ENCODE results near the gene SUCLG2. TPM values are rescaled to one million over a fixed set of nuclear protein-coding genes. Genes with fewer than 3 reads are reported as not detected.

Gene SUCLG2
- total and polyA plus RNA-seq, 10 of the 15 experiments (the other 5 are each of a cell fraction or from before 2014, with no cell fraction given): 17.8 to 50.9 (median 37.2) TPM

- ChIA-PET POLR2A (interaction anchor here (0.6 kb wide), 1 partner anchor 24 kb away, joined by 3 read pairs; no protein-coding TSS in a partner anchor), RAD21 (ENCODE audit: unreplicated experiment) (no interaction called here), SMC1A (ENCODE audit: uncharacterized antibody, unreplicated experiment) (interaction anchor here (0.6 to 1.4 kb wide), 5 partner anchors 15 to 606 kb away, joined by 3 to 5 read pairs (median 3); no protein-coding TSS in a partner anchor), CTCF (interaction anchor here (1.3 to 1.4 kb wide), 2 partner anchors 15 to 59 kb away, joined by 3 to 4 read pairs; no protein-coding TSS in a partner anchor)
- Histone ChIP-seq H3K27me3 (replicated peaks in 1 of 2; ENCODE audit: control insufficient read depth in 2 of 2, insufficient read depth in 2 of 2, low read length in 1 of 2) (no peaks in the 10 kb centered on the region), H4K20me1 (ENCODE audit: control insufficient read depth, insufficient read depth) (no peaks in the 10 kb centered on the region), H3K9me3 (replicated peaks; ENCODE audit: control insufficient read depth, insufficient read depth, low read length) (no peaks in the 10 kb centered on the region; the same call in 1 of the 3 replicates), H3K36me3 (ENCODE audit: control insufficient read depth in 2 of 2, insufficient read depth in 2 of 2, low read length in 1 of 2) (no peaks in the 10 kb centered on the region), H3K9ac (ENCODE audit: control insufficient read depth, insufficient read depth, low read length) (peak overlapping the region; percentile 92), H3K79me2 (ENCODE audit: control insufficient read depth, insufficient read depth, low read length) (peaks cover 47% of the 10 kb centered on the region), H3K27ac (ENCODE audit: control insufficient read depth, insufficient read depth) (peak overlapping the region; percentile 94), H2AFZ (ENCODE audit: control insufficient read depth, low read depth, low read length) (peak overlapping the region; percentile 75), H3K4me2 (ENCODE audit: control insufficient read depth, insufficient read depth) (peak overlapping the region; percentile 81), H3K4me3 (peak overlapping the region; percentile 94), H3K4me1 (ENCODE audit: control insufficient read depth, insufficient read depth, low read length) (peaks cover 37% of the 10 kb centered on the region)
- intact Hi-C loops (cut with micrococcal nuclease; ENCODE audit: unreplicated experiment): loop anchor here (2.0 to 10.0 kb wide), 2 partner anchors 137 to 1431 kb away; partner anchors contain the start of genes ARL6IP5 and UBA3
- WGBS (ENCODE audit: insufficient coverage, insufficient replicate concordance, low lambda C conversion rate, missing lambda C conversion rate): 0% methylated on average over 8 of the region's 8 CpGs
- FAIRE-seq (peak; percentile 23), ATAC-seq (peak; percentile 33), DNase-seq (ENCODE audit: low read depth, low spot score) (no peak)
- BruUV-seq (replicated peaks): no TSS peak
- in situ Hi-C loops (cut with MboI): no loop called here
- TF ChIP-seq NBN (IDR thresholded peaks at IDR 0.05) (0 out of 2 replicates have a peak, but pooled peaks have one; percentile 40), IKZF2 (IDR thresholded peaks at IDR 0.05) (peak in 1 of 2 experiments; percentile 55; a peak in 2 of 4 replicates), ETV6 (conservative IDR thresholded peaks at IDR 0.05 in 1 of 2, IDR thresholded peaks at IDR 0.05 in 1 of 2; ENCODE audit: borderline replicate concordance in 1 of 2, low read depth in 1 of 2) (no peak), ZZZ3 (IDR thresholded peaks at IDR 0.05; ENCODE audit: control insufficient read depth, insufficient read length, low read depth) (no peak), NRF1 (conservative IDR thresholded peaks at IDR 0.05; ENCODE audit: low read depth, low read length) (no peak), ESRRA (IDR thresholded peaks at IDR 0.05; ENCODE audit: low read length) (no peak), TCF3 (IDR thresholded peaks at IDR 0.05; ENCODE audit: borderline replicate concordance, insufficient read depth, low read depth, low read length) (no peak), JUNB (IDR thresholded peaks at IDR 0.05) (peak; percentile 64), HDGF (IDR thresholded peaks at IDR 0.05) (no peak), STAT1 (conservative IDR thresholded peaks at IDR 0.05) (no peak), E2F4 (IDR thresholded peaks at IDR 0.05; ENCODE audit: low read depth, low read length) (no peak), RELA (IDR thresholded peaks at IDR 0.05; ENCODE audit: borderline replicate concordance, partially characterized antibody) (no peak), CREB1 (IDR thresholded peaks at IDR 0.05; ENCODE audit: low read depth) (no peak), NKRF (conservative IDR thresholded peaks at IDR 0.05) (no peak), HDAC6 (IDR thresholded peaks at IDR 0.05; ENCODE audit: unreplicated experiment) (no peak), E2F8 (IDR thresholded peaks at IDR 0.05; ENCODE audit: low read depth, partially characterized antibody) (no peak)
These were observed 850 bp downstream of the SUCLG2 start for GRCh38 chr3:67653425-67654098.
